HG02763 (cell line): Measurements from ENCODE around the gene ZC3H10.
"Not testable (repeated sequence)": the region's sequence is repeated elsewhere in the genome, so short reads cannot be mapped to it uniquely, and the experiment has no call there.

Experiments used
- ATAC-seq: cut with Tn5 transposase; IDR thresholded peaks from one replicate; pipeline ENCODE4 v1.9.1; 2021; ENCODE audit warnings: mild to moderate bottlenecking, moderate library complexity; ENCODE audit not compliant: unreplicated experiment

Gene ZC3H10

DNA sequence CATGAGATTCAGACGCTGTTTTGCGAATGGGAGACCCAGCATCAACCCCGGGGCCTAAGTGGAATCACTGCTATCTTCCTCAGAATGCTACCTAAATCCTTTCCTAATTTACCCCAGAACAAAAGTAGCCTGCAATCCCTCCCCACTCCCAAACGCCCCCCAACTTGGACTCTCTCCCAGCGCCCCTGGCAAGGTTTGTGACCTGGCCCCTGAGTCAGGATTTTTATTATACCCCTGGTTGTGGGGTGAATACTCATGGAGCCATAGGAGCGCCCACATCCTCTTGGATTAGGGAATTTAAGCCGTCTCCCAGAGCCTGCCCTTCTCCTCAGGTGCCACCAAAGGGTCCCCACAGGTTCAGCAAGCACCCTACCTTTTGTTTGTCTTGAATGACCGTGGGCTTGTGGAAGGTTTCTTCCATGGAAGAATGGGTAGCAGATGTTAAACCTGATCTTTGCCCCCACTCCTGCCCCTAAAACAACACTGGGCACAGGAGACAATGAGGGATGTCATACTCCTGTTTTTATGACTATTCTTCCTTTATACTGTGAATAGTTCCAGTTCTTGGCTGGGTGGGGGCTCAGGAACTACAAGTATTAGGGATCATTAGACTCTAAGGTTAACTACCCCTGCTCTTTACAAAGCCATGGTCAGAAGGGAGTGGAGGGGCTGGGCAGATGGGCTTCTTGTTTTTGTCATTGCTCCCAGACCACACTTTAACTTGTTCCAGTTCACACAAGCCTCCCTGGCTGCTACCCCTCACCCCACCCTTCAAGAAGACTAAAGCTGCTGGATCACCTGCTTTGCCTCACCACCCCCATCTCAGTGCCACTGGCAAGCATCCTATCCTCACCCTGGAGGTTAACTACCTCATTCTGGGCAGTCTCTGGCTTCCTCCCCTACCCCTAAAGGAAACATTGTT is 35.0 kb downstream of the ZC3H10 start:
- no peak for ATAC-seq

DNA sequence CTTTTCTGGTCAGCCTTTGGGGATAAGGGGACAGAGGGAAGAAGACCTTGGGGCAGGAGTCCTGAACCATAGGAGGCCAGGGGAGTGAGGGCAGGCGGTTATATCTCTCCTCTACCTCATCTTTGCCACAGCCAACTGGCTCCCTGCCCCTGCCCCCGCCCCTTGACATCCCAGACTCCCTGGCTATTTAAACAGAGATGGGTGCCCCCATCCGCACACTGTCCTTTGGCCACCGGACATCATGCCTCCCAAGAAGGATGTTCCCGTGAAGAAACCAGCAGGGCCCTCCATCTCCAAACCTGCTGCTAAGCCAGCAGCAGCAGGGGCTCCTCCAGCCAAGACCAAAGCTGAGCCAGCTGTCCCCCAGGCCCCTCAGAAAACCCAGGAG is 35.6 kb downstream of the ZC3H10 start:
- no peak for ATAC-seq

DNA sequence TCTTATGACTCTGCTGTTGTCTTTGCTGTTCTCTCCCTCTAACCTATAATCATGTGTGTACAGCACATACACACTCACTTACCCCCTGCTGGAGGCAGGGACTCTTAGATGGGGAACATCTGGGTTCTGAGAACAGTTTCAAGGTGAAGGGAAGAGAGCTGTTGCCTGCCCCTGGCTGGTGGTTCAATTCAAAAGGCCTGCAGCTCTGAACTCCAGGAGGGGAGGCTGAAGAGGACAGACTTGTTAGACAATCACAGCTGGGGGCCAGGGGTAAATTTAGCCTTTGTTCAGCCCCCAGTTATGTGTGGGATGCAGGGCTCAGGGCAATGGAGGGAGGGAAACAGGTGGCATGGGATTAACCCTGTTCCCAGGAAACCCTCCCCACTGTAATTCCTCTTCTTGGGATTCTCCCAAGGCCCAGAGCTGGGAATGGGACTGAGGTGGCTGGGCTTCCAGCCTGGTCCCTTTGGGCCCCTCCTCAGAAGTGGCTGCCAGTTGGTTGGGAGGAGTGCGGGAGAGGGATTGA is 36.2 kb downstream of the ZC3H10 start:
- no peak for ATAC-seq

- no peak for ATAC-seq
Observed at GRCh38 chr12:56154818-56155217, 36.8 kb downstream of the ZC3H10 start.

- no peak for ATAC-seq
Observed at GRCh38 chr12:56155256-56155845, 37.3 kb downstream of the ZC3H10 start.

DNA sequence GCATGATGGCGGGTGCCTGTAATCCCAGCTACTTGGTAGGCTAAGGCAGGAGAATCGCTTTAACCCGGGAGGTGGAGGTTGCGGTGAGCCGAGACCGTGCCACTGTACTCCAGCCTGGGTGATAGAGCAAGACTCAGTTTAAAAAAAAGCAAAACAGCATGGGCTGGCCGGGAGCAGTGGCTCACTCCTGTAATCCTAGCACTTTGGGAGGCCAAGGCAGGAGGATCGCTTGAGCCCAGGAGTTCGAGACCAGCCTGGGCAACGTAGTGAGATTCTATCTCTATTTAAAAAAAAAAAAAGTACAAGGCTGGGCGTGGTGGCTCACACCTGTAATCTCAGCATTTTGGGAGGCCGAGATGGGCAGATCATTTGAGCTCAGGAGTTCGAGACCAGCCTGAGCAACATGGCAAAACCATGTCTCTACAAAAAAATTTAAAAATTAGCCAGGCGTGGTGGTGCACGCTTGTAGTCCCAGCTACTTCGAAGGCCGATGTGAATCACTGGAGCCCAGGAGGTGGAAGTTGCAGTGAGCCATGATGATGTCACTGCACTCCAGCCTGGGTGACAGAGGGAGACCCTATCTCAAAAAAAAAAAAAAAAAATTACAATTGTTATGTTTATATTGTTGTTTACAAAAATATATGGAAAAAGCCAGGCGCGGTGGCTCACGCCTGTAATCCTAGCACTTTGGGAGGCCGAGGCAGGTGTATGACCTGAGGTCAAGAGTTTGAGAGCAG is 38.6 kb downstream of the ZC3H10 start:
- not testable (repeated sequence) for ATAC-seq

GRCh38 chr12:56157201-56158028 is 39.3 kb downstream of the ZC3H10 start:
- ATAC-seq = peak; percentile 28

DNA sequence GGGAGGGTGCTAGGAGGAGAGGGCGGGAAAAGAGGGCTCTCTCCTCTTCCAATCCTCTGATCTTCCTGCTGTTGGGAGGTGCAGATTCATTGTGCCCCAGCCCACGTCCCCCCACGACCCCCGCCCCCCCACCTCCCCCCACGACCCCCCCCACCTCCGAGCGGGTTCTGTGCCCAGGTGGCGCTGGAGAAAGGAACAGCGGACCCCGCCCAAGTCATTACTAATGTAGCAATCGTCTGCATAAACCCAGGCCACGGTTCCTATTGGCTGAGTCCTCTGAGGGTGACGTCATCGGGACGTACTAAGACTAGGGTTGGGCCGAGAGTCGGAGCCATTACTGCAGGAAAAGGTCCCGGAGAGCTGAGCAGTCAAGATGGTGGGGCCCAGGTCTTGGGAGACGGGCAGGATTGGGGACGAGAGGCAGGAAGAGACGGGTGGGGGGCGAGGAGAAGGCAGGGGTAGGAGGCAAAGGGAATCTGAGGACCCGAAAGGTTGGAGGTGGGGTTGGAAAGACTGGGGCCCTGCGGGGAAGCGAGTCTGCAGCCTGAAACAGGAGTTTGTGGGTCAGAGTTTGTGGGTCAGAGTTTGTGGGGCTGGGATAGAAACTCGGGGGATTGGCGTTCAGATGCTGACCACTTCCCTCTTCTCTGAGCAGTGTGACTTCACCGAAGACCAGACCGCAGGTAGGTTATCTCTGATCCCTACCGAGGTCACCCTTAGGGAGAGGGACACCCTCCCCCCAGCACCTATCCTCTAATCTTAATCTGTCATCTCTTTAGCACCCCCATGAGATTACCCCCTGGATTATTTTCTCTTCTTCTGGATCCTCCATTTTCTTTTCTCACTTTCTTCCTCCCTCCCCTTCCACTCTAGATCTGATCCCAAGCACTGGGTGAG is 40.2 kb downstream of the ZC3H10 start, which contains the start of gene MYL6:
Gene MYL6, plus strand, starts transcription at position 331 of the 897 bp plus-strand sequence. Its CDS starts 43 bp downstream, at position 374.
- peak; percentile 68 for ATAC-seq

GRCh38 chr12:56158926-56159461 is 40.9 kb downstream of the ZC3H10 start:
- ATAC-seq = no peak

DNA sequence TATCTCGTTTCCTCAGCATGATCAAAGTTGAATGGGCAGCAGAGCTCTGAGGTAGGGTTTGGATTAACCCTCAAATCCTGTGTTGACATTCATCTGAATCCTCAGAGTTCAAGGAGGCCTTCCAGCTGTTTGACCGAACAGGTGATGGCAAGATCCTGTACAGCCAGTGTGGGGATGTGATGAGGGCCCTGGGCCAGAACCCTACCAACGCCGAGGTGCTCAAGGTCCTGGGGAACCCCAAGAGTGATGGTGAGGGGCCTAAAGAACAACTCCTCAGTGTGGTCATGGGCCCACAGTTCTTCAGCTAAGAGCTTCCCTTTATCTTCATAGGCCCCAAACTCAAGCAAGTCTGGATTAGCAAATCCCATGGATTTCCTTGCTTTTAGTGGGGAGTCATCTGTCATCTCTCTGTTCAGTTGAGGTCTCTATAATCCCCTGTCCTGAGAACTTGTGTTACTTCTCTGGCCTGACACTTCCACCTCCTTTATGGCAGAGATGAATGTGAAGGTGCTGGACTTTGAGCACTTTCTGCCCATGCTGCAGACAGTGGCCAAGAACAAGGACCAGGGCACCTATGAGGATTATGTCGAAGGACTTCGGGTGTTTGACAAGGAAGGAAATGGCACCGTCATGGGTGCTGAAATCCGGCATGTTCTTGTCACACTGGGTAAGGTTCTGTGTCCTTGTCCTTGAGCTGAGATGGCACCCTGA is 41.6 kb downstream of the ZC3H10 start:
- ATAC-seq = no peak

DNA sequence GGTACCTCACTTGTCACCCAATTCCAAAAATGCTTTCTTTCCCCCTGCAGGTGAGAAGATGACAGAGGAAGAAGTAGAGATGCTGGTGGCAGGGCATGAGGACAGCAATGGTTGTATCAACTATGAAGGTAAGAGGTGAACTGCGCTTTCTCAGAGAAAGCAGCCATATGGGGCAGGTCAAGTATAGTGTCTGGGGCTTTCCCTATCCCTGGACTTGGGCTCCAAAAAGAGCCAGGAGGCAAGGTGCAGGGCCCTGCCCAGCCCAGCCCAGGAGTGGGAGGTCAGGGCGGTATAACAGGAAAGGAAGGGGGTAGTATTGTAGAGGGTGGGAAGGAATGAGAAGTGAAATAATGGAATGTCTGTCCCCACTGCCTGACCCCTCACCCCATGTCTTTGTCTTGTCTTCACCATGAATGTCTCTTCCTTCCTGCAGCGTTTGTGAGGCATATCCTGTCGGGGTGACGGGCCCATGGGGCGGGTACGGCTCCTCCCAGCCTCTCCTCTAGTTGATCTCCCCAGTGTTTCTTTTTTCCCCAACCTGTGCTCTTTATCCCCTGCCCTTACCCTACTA is 42.2 kb downstream of the ZC3H10 start:
- ATAC-seq = no peak

DNA sequence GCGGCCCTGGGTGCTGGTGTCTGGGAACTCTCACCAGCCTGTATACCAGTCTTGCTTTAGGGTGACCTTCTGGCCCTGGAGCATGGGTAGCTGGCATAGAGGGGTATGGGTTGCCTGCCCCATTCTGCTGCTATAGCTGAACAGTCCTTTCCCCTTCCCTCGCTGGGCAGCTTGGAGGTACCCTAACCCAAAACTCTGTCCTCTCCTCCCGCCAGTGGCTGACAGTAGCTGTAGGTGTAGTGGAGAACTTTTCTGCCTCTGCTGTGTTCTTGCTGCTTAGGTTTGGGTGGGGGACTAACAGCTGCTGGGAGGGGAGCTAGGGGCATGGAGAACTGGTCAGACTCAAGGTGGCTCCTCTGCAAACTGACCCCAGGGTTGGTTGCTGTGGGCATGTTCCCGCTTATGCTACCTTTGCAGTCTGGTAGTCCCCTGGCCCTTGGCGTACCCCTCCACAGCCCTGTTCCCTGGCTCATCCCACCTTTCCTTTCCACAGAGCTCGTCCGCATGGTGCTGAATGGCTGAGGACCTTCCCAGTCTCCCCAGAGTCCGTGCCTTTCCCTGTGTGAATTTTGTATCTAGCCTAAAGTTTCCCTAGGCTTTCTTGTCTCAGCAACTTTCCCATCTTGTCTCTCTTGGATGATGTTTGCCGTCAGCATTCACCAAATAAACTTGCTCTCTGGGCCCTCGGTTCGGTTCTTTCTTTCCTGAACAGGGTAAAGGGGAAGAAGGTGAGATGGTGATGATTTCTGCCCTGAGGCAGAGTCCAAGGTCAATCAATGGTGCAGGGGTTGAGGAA is 43.0 kb downstream of the ZC3H10 start:
- no peak for ATAC-seq

- no peak for ATAC-seq
Observed at GRCh38 chr12:56161690-56162351, 43.8 kb downstream of the ZC3H10 start.

GRCh38 chr12:56162468-56163290 is 44.6 kb downstream of the ZC3H10 start:
- ATAC-seq = no peak

DNA sequence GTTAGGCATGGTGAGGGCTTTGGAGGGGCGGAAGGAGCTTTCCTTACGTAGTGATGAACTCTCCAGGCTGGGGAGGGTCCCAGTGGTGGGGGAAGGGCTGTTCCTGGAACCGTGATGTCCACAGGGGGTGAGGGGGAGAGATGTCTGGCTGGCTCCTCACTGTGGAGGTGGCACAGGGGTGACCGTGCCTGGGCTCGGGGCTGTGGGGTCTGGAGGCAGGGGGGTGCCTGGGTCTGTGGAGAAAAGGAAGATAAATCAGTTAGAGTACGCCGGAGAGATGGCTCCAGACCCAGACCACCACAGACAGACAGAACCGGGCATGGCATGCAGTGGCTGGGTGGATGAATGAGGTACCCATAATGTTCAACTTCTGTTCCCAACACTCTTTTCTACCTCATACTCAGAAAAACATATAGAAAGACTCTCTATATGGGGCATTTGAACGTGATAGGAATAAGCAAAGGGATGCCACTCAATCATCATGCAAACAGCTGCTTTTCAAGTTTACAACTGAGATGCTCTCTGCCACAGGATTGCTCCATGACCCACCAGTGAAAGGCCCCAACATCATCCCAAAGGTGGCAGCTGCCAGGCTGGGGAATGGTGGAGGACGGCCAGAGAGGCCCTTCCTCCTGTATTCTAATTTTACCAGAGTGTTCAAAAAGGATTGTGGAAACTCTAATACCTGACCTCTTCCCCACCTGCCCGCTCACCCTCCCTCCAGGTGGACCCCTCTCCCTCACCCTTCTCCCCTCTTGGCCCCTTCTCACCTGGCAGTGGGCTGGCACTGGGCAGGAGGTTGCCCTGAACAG is 45.7 kb downstream of the ZC3H10 start:
- no peak for ATAC-seq
